RPMI7951 (cell line): Measurements from ENCODE around the gene BMP4. TPM values are rescaled to one million over a fixed set of nuclear protein-coding genes. Genes with fewer than 3 reads are reported as not detected.

Experiments
- DNase-seq: peaks from one replicate; pipeline ENCODE4 v3.0.0-alpha.2; 2012; ENCODE audit warnings: low read depth
- total RNA-seq: library from RNA; depleted of rRNA; stranded (reverse); fragments of >200 nt; shearing (Covaris generic); gene quantifications from 2 replicates; pipeline ENCODE4 v1.2.3, GENCODE V29; 2014

BMP4 gene
- total RNA-seq, 1 experiment from 2014 or later = 77.1 TPM

DNA sequence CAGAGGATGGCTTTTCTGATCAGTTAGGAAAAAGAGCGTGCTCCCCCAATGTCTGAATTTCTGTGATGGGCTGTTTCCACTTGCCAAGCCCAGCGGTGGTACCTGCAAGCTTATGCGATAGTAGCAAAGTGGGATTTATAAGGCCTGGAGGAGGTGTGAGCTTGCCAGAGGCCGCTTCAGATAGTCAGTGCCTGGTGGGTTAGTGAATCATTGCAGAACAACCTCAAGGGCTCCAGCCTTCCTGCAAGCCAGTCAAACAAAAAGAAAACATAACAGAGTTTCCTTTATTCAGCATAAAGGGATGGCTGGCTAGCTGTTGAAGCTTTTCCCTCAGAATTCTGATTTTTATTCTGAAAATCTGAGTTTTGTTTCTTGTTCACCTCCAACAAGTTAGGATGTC lies 7.6 kb upstream of the BMP4 start:
- peak; percentile 23 for DNase-seq

GRCh38 chr14:53963320-53964227 lies 6.9 kb upstream of the BMP4 start:
- no peak for DNase-seq

DNA sequence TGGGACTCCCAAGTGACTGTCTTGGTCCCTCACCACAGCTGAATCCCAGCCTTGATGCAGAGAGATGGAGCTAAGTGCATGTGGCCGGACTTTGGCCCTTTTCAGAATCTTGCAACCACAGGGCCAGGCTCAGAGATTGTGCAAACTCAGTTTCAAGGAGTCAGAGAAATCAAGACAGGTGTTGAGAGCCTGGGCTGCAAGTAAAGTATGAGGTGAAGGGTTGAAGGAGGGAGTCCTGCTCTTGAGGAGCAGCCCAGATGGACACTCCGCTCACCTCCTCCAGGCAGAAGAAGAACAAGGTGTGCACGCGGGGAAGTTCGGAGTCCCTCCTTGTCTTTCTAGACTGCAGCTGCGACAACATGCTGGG lies 6.3 kb upstream of the BMP4 start:
- DNase-seq = no peak

GRCh38 chr14:53958628-53959027 lies 2.0 kb upstream of the BMP4 start:
- DNase-seq = no peak

DNA sequence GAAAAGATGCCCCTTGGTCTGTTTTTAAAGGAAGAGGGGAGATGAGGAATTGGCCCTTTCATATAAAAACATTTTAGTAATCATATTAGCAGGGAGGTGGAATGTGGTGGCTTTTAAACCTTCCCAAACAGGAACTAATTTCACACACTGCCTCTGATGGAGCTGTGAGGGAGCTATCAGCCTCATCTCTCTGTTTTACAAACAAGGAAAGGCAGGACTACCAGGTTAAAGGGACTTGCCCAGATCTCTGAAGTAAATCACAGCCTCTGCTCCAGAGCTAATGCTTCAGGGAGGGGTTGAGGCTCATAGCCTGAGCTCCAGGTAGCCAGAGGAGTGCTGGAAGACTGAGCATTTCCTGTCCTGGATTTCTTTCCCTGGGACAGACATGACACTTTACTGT lies 1.1 kb upstream of the BMP4 start:
- DNase-seq = no peak

GRCh38 chr14:53955671-53956426 lies 776 bp downstream of the BMP4 start:
- DNase-seq = peak; percentile 11

- DNase-seq = peak; percentile 71
Measured at GRCh38 chr14:53955229-53955556, 1.4 kb downstream of the BMP4 start.

DNA sequence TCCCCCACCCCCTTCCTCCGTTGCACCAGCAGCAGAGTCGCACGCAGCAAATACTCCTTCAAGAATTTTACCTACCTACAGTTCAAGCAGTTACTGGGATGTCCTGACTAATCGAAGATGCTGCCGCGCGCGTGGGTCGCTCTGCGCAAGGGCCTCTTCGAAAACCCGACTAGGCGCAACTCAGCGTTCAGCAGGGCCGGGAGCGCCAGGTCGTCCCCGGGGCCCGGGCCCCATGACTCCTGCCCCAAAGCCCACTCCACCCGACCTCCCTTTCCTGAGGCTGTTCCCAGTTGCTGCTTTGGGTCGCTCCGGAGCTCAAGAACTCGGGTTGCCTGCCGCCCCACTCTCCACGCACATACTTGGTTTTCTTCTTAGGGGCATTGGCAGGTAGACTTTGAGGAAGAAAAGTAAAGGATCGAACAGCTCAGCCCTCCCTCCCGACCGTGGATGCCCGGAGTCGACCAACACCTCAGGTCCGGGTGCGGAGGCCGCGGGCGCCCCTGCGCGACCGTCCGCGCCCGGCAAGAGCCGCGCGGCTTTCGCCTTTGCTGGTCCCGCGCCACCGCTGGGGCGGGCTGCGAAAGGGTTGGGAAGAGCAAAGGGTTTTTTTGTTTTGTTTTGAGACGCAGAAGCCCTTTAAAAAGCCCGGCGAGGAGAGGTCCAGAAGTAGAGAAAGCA lies 1.9 kb downstream of the BMP4 start:
- DNase-seq = no peak

DNA sequence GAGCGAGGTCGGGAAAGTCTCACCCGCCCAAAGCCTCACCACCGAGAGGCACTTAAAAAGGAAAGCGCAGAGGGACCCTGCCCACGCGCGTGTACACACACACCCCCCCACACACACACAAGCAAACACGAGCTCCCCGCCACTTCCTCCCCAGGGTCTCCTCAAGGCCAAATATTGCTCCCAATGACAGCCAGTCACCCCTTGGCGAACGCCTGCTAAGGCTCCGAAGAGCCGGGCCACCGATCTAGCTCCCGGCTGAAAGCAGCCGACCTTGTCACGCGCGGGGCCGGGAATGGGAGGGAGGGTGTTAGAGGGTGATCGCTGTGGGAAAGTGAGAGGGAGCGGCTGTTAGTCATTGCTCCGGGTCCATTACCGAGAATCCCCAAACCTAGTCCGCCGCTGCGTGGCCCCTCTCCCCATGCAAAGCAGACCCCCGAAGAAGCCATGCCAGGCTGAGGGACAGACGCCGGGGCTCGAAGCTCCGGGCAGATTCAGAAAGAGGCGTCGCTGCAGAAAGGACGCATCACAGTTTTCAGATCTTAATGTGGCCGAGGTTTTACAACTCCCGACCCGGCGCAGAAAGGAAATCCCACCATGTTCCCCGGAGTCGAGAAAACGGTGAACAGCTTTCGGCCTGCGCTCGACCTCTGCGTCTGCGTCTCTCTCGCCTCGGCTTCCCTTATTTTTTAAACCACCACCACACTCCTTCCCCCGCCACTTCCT lies 2.6 kb downstream of the BMP4 start:
- DNase-seq = peak; percentile 71

GRCh38 chr14:53953002-53953827 lies 3.4 kb downstream of the BMP4 start:
- DNase-seq = peak; percentile 87

DNA sequence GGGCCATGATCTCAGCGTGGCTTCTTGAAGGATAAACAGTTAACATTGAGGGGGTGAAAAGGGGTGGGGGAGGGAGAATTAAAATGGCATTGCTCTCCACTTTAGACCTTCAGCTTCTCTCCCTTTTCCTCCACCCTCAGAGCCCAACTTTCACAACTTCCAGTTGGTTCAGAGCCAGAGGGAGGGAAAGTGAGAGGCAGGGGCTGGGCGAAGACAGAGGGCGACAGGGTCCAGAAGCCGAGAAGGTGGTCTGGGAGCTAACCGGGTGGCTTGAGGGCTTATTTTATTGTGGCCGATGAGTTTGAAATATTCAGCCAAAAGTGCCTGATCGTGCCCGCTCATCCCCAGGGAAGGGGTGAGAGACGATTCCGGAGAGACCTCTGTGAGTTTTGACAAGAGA lies 4.1 kb downstream of the BMP4 start:
- peak; percentile 19 for DNase-seq

- DNase-seq = peak; percentile 25
Measured at GRCh38 chr14:53951627-53952303, 4.9 kb downstream of the BMP4 start.

GRCh38 chr14:53951243-53951626 lies 5.4 kb downstream of the BMP4 start:
- no peak for DNase-seq

GRCh38 chr14:53950031-53950793 lies 6.4 kb downstream of the BMP4 start:
- DNase-seq = no peak

DNA sequence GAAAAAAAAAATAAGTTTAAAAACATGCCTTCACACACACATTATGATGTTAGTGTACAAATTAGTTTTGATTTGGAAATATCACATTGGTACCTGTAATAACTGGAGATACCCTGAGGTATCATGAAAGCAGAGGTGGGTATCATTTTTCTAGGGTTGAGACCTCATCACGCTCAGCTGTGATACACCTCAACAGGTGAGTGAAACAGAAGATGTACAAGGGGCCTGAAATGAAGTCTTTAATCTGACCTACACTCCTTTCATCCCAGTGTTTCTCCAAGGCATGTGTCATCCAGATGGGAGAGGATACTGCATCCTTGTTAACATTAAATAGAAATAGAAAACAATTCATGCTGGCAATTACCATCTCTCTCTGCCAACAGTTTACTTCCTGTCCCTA lies 7.4 kb downstream of the BMP4 start:
- no peak for DNase-seq

- no peak for DNase-seq
Measured at GRCh38 chr14:53948205-53948884, 8.3 kb downstream of the BMP4 start.

DNA sequence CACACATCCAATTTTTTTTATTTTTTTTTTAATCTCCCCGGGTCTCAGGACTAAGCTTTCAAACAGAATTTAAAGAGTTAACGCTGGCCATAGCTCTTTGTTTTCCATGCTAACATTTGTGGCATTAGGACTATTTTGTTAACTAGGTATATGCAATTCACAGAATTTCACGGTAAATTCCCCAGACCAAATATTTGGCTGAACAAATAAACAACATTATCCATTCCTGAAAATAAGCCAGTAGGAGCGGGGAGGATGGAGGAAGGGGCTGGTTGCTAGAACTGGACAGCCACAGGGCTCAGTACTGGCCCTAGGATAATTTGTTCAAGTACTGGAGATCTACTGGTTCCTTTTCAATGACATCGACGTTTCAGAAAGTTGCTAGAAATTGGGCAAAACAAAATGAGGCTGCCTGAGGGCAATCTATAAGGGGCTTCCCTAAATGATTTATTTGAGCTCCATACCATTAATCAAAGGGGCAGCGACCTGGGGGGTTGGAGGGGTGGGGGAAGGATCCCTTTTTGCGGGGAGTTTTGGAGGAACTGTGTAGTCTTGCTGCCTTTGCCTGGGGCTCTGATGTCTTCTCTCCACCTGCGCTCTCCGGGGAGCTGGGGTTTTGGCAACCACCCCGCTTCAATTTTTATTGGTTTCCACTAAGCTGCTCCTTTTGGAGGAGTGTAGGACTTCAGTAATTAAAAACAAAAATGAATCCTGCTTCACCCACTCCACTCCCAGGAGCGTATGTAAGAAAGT lies 9.0 kb downstream of the BMP4 start:
- peak; percentile 42 for DNase-seq

- no peak for DNase-seq
Measured at GRCh38 chr14:53947094-53947445, 9.6 kb downstream of the BMP4 start.
